Upper lobe of right lung (tissue), 1 donor: Measurements from ENCODE around the gene BMP7. TPM values are rescaled to one million over a fixed set of nuclear protein-coding genes. Genes with fewer than 3 reads are reported as not detected.

ENCODE experiments used
- ATAC-seq: fragments of 200-7000 bp; cut with Tn5 transposase; one replicate; pipeline ENCODE4 v1.9.1; 2020; ENCODE audit warnings: mild to moderate bottlenecking, moderate library complexity
- DNase-seq: peaks from one replicate; pipeline ENCODE4 v3.0.0-alpha.2; 2020
- H3K27ac ChIP-seq: fragments of 200-600 bp; one replicate; pipeline ENCODE4 v1.8.0; 2022
- H3K27me3 ChIP-seq: fragments of 200-600 bp; one replicate; pipeline ENCODE4 v1.8.0; 2022; ENCODE audit warnings: mild to moderate bottlenecking
- H3K36me3 ChIP-seq: fragments of 200-600 bp; one replicate; pipeline ENCODE4 v1.8.0; 2022
- H3K4me1 ChIP-seq: fragments of 200-600 bp; one replicate; pipeline ENCODE4 v1.8.0; 2022
- H3K4me3 ChIP-seq: fragments of 200-600 bp; one replicate; pipeline ENCODE4 v1.8.0; 2022; ENCODE audit warnings: mild to moderate bottlenecking
- H3K9me3 ChIP-seq: fragments of 200-600 bp; one replicate; pipeline ENCODE4 v1.8.0; 2022
- CTCF ChIP-seq: fragments of 200-600 bp; IDR thresholded peaks from one replicate; pipeline ENCODE4 v1.8.0; 2022; ENCODE audit warnings: antibody characterized with exemption
- intact Hi-C: fragments of 100-400 bp; cut with DNase I; formaldehyde crosslinking; loops from one replicate; pipeline ENCODE4 v1.11.0; 2022
- total RNA-seq: library from RNA; stranded (reverse); fragmentation: NEBNext Ultra II Directional; extraction: Animal tissue kit (Norgen Biotek cat#: 25700); gene quantifications from one replicate; pipeline ENCODE4 v1.2.1, GENCODE V29; 2021
- donor health status: DM: no; HTN: yes; CAD: no; lungs with severe emphysema.

The BMP7 gene
- total RNA-seq, 1 donor from 2014 or later, result 1.2 TPM

- Histone ChIP-seq H3K4me1 (no peaks in the 10 kb centered on the region), H3K27ac (no peak overlapping the region), H3K4me3 (no peak overlapping the region), H3K36me3 (no peaks in the 10 kb centered on the region), H3K9me3 (no peaks in the 10 kb centered on the region), H3K27me3 (no peaks in the 10 kb centered on the region)
- DNase-seq (no peak), ATAC-seq (no peak)
- intact Hi-C loops, result no loop called here
- no peak for TF ChIP-seq CTCF
Measured at GRCh38 chr20:57249073-57249472, 17.4 kb downstream of the BMP7 start.

DNA sequence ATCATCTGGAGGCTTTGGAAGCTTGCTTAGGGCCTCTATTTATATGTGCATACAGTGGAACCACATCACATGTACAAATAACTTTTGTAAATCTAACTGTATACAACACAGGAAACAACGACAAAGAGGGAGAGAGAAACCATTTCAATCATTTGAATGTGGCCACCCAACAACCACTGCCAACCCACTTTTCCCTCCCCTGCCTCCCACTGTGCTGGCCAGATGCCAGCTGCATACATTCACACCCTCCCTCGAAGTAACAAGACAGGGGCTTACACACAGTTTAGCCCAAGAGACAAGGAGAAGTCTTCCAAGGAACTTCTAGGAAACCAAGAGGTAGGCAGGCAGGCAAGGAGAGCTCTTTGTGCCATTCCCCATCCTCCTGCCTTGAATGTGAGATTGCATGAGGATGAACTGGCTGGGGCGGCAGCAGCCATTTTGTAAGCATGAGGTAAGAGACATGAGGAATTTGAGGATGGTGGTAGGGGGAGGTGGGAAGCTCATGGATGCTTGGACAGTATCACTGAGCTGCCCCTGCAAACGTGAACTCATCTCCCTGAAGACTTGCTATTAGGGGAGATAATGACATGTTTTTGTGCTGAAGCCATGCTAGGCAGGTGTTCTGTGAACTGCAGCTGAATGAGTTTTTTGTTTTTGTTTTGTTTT lies 18.2 kb downstream of the BMP7 start:
- H3K9me3 ChIP-seq, result no peaks in the 10 kb centered on the region
- H3K36me3 ChIP-seq, result no peaks in the 10 kb centered on the region
- no peak overlapping the region for H3K27ac ChIP-seq
- no peaks in the 10 kb centered on the region for H3K27me3 ChIP-seq
- ATAC-seq, result no peak
- H3K4me1 ChIP-seq, result no peaks in the 10 kb centered on the region
- no peak overlapping the region for H3K4me3 ChIP-seq
- DNase-seq, result no peak
- intact Hi-C loops, result no loop called here
- no peak for TF ChIP-seq CTCF

DNA sequence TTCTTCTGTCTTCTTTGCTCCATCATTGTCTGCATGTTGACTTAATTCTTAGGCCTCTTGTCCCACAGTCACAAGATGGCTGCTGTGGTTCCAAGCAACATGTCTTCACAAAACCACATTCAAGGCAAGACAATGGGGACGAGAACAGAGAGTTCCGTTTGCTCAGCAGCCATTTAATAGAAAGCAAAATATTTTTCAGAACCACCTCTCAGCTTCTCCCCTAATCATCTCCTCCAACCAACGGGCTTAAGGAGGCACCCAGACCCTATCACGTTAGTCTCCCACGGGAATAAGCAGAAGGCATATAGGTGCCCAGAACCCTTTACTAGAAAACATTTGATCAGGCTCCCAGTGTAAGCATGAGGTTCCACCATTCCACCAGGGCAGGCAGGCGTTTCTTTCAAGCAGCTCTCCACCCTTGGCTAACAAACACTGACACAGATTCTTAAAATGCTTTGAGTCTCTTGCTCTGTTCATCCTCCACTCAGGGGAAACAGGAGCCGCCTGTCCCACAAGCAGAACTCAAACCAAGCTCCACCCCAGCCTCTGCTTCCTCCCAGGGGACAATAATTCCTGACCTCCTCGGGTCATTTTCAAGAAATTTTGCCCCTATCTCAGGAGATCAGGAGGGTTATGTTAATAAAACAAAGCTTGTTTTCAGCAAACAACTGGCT lies 19.0 kb downstream of the BMP7 start:
- Histone ChIP-seq H3K27ac (no peak overlapping the region), H3K4me1 (no peaks in the 10 kb centered on the region), H3K4me3 (no peak overlapping the region), H3K36me3 (no peaks in the 10 kb centered on the region), H3K27me3 (no peaks in the 10 kb centered on the region), H3K9me3 (no peaks in the 10 kb centered on the region)
- DNase-seq (no peak), ATAC-seq (no peak)
- intact Hi-C loops, result no loop called here
- no peak for TF ChIP-seq CTCF

GRCh38 chr20:57245997-57246396 lies 20.4 kb downstream of the BMP7 start:
- no peak overlapping the region for H3K4me3 ChIP-seq
- H3K27ac ChIP-seq, result no peak overlapping the region
- ATAC-seq (no peak), DNase-seq (no peak)
- intact Hi-C loops, result no loop called here
- TF ChIP-seq CTCF, result no peak
- no peaks in the 10 kb centered on the region for H3K4me1 ChIP-seq
- H3K36me3 ChIP-seq, result no peaks in the 10 kb centered on the region
- no peaks in the 10 kb centered on the region for H3K27me3 ChIP-seq
- H3K9me3 ChIP-seq, result no peaks in the 10 kb centered on the region

GRCh38 chr20:57244627-57245214 lies 21.7 kb downstream of the BMP7 start:
- intact Hi-C loops, result no loop called here
- no peak for TF ChIP-seq CTCF
- ATAC-seq (peak; percentile 8), DNase-seq (no peak)
- H3K27me3 ChIP-seq, result no peaks in the 10 kb centered on the region
- no peak overlapping the region for H3K27ac ChIP-seq
- H3K4me3 ChIP-seq, result no peak overlapping the region
- no peaks in the 10 kb centered on the region for H3K9me3 ChIP-seq
- no peaks in the 10 kb centered on the region for H3K4me1 ChIP-seq
- H3K36me3 ChIP-seq, result no peaks in the 10 kb centered on the region
